IMR-90 (cell line): ENCODE data around the gene HENMT1. TPM values are rescaled to one million over a fixed set of nuclear protein-coding genes. Genes with fewer than 3 reads are reported as not detected.

ENCODE experiments used
- polyA plus RNA-seq, 3 experiments: library from polyadenylated mRNA; depleted of rRNA; stranded (reverse); fragments of >200 nt; gene quantifications; 2 replicates each; pipeline ENCODE4 v1.2.3, GENCODE V29; 2012; ENCODE audit warnings: low replicate concordance in 1 of 3
- total RNA-seq: library from RNA; depleted of rRNA; stranded (reverse); fragments of >200 nt; gene quantifications from 2 replicates; pipeline ENCODE4 v1.2.3, GENCODE V29; 2012; rRNA removed

HENMT1 gene
- total and polyA plus RNA-seq, 2 of the 4 experiments (the other 2 are of a cell fraction): 0.54 to 0.67 TPM

Other genes with a start within 250 kb of the HENMT1 start
- gene NBPF6, start 210.8 kb downstream of the HENMT1 start, total RNA-seq: not detected in 2 replicates
- not detected in 2 replicates for gene NBPF6, start 210.8 kb downstream of the HENMT1 start, polyA plus RNA-seq (2012; rRNA removed)
- gene EEIG2, start 101.0 kb downstream of the HENMT1 start, total RNA-seq: 4.8 and 5.8 TPM in 2 replicates
- 1.4 and 1.7 TPM in 2 replicates for gene EEIG2, start 101.0 kb downstream of the HENMT1 start, polyA plus RNA-seq (2012; rRNA removed)
- gene PRPF38B, start 31.2 kb upstream of the HENMT1 start, total RNA-seq: 9.0 and 15.0 TPM in 2 replicates
- 15.5 and 19.3 TPM in 2 replicates for gene PRPF38B, start 31.2 kb upstream of the HENMT1 start, polyA plus RNA-seq (2012; rRNA removed)
- gene FNDC7, start 51.8 kb upstream of the HENMT1 start, total RNA-seq: under 0.01 TPM in 1 of 2 replicates, not detected in the other
- gene FNDC7, start 51.8 kb upstream of the HENMT1 start, polyA plus RNA-seq (2012; rRNA removed): 0.06 TPM in 1 of 2 replicates, not detected in the other
- gene STXBP3, start 85.6 kb upstream of the HENMT1 start, total RNA-seq: 19.7 and 38.3 TPM in 2 replicates
- gene STXBP3, start 85.6 kb upstream of the HENMT1 start, polyA plus RNA-seq (2012; rRNA removed): 14.2 and 19.1 TPM in 2 replicates
- gene AKNAD1, start 196.0 kb upstream of the HENMT1 start, total RNA-seq: 0.18 and 0.28 TPM in 2 replicates
- gene AKNAD1, start 196.0 kb upstream of the HENMT1 start, polyA plus RNA-seq (2012; rRNA removed): 0.07 and 0.55 TPM in 2 replicates
- 16.7 and 23.1 TPM in 2 replicates for gene GPSM2, start 215.9 kb upstream of the HENMT1 start, total RNA-seq
- gene GPSM2, start 215.9 kb upstream of the HENMT1 start, polyA plus RNA-seq (2012; rRNA removed): 7.1 and 9.3 TPM in 2 replicates